K562 (cell line): ENCODE measurements around the gene CEP192. TPM values are rescaled to one million over a fixed set of nuclear protein-coding genes. Genes with fewer than 3 reads are reported as not detected.

Experiments
- ARID3A ChIP-seq: IDR thresholded peaks from 2 replicates; pipeline ENCODE4 v1.6.1; 2012; ENCODE audit warnings: low read depth, low read length, improper control_type of control experiment, borderline replicate concordance
- BCL6 ChIP-seq: fragments of 250-450 bp; sonication (Bioruptor Pico); IDR thresholded peaks from 2 replicates; pipeline ENCODE4 v1.4.0; 2020
- CHD4 ChIP-seq: fragments of 200-600 bp; sonication (generic); IDR thresholded peaks from 3 replicates; pipeline ENCODE4 v1.6.1; 2012; ENCODE audit warnings: low read depth, mild to moderate bottlenecking, mixed read lengths, low read length, inconsistent platforms; ENCODE audit not compliant: insufficient read depth, insufficient replicate concordance, poor library complexity, severe bottlenecking
- GTF2A2 ChIP-seq: IDR thresholded peaks from 2 replicates; pipeline ENCODE4 v1.6.1; 2016; ENCODE audit warnings: mild to moderate bottlenecking, missing genetic modification characterization, missing compliant biosample characterization
- HNRNPUL1 ChIP-seq: fragments of 200-400 bp; formaldehyde crosslinking; IDR thresholded peaks from 2 replicates; pipeline ENCODE4 v1.6.1; 2017; ENCODE audit warnings: low read length
- KAT2B ChIP-seq: IDR thresholded peaks from one replicate; pipeline ENCODE4 v1.6.1; 2012; ENCODE audit warnings: low read depth, mild to moderate bottlenecking, control low read depth, inconsistent platforms, low read length, moderate library complexity
- MTA1 ChIP-seq: fragments of 450-650 bp; IDR thresholded peaks from 2 replicates; pipeline ENCODE4 v1.6.1; 2017; ENCODE audit warnings: borderline replicate concordance
- PTBP1 ChIP-seq: fragments of 200-400 bp; formaldehyde crosslinking; IDR thresholded peaks from 2 replicates; pipeline ENCODE4 v1.6.1; 2017; ENCODE audit warnings: low read depth, low read length
- PTTG1 ChIP-seq: fragments of 450-650 bp; IDR thresholded peaks from 2 replicates; pipeline ENCODE4 v1.6.1; 2016; ENCODE audit warnings: low read depth, mild to moderate bottlenecking, missing genetic modification characterization, missing compliant biosample characterization
- RERE ChIP-seq: sonication (generic); formaldehyde crosslinking; IDR thresholded peaks from 2 replicates; pipeline ENCODE4 v1.8.0; 2023; ENCODE audit warnings: missing genetic modification reagents, mild to moderate bottlenecking, borderline replicate concordance
- TRIM24 ChIP-seq, 2 experiments: fragments of 450-650 bp; IDR thresholded peaks; 2 replicates each; pipeline ENCODE4 v1.6.1; 2016
- TSC22D4 ChIP-seq: fragments of 450-650 bp; IDR thresholded peaks from 2 replicates; pipeline ENCODE4 v1.6.1; 2016; ENCODE audit warnings: missing genetic modification characterization, missing biosample characterization, control low read depth
- ZFPM2 ChIP-seq: fragments of 250-450 bp; sonication (Bioruptor Pico); IDR thresholded peaks from 2 replicates; pipeline ENCODE4 v1.5.1; 2022; ENCODE audit warnings: mild to moderate bottlenecking
- ZNF12 ChIP-seq: sonication (generic); formaldehyde crosslinking; IDR thresholded peaks from 2 replicates; pipeline ENCODE4 v1.4.0; 2020; ENCODE audit warnings: mild to moderate bottlenecking, missing genetic modification reagents
- polyA plus RNA-seq, 8 experiments: library from polyadenylated mRNA; depleted of rRNA in 4 of 8; stranded (reverse) in 5 of 8; unstranded in 3 of 8; fragments of >200 nt; fragmentation: Nextera tagmentation in 2 of 8; fragmentation: Illumina TruSeq in 1 of 8; extraction: Ambion mirVana in 2 of 8; extraction: Trizol in 1 of 8; gene quantifications; 2 replicates each; pipeline versions ENCODE4 v1.2.1 to v1.2.3, GENCODE V29; 2011 to 2014; ENCODE audit warnings: inconsistent platforms in 1 of 8, missing spikeins in 1 of 8
- total RNA-seq, 7 experiments: library from RNA; depleted of rRNA in 6 of 7; stranded (reverse); fragments of >200 nt in 6 of 7; fragmentation: Illumina TruSeq in 2 of 7; extraction: Trizol in 2 of 7; gene quantifications; 2 replicates each; pipeline versions ENCODE4 v1.2.1 to v1.2.3, GENCODE V29; 2011 to 2021; ENCODE audit warnings: low replicate concordance in 1 of 7

The CEP192 gene
- total and polyA plus RNA-seq, 9 of the 15 experiments (the other 6 are each of a cell fraction or from before 2014, with no cell fraction given) = 14.4 to 54.4 (median 35.8) TPM

GRCh38 chr18:13141209-13141608 lies 150.0 kb downstream of the CEP192 start (continued):
- TF ChIP-seq RERE (CRISPR knock-in tag) = no peak
- TF ChIP-seq ARID3A = no peak
- no peak for TF ChIP-seq CHD4
- TF ChIP-seq PTBP1 = no peak
- no peak for TF ChIP-seq ZNF12 (CRISPR knock-in tag)
- TF ChIP-seq KAT2B = no peak
- TF ChIP-seq MTA1 = no peak
- no peak for TF ChIP-seq HNRNPUL1
- no peak for TF ChIP-seq GTF2A2 (tag)
- no peak for TF ChIP-seq TRIM24 (IDR thresholded peaks at IDR 0.05)
- no peak for TF ChIP-seq PTTG1 (tag)
- no peak for TF ChIP-seq BCL6 (CRISPR knock-in tag)
- TF ChIP-seq ZFPM2 (CRISPR knock-in tag) = no peak
- TF ChIP-seq TSC22D4 = no peak
- TF ChIP-seq, all 486 proteins: peak for 0
